Measurements from ENCODE around the gene ARHGAP6.
"Not testable (repeated sequence)": the region's sequence is repeated elsewhere in the genome, so short reads cannot be mapped to it uniquely, and the experiment has no call there.

The ARHGAP6 gene

GRCh38 chrX:11591723-11592346, 73.9 kb downstream of the ARHGAP6 start:
- DNase-seq (ENCODE audit: extremely low read depth, low read depth), result no peak
- no peak for TF ChIP-seq CTCF (IDR thresholded peaks at IDR 0.05; ENCODE audit: low read depth, low read length)

DNA sequence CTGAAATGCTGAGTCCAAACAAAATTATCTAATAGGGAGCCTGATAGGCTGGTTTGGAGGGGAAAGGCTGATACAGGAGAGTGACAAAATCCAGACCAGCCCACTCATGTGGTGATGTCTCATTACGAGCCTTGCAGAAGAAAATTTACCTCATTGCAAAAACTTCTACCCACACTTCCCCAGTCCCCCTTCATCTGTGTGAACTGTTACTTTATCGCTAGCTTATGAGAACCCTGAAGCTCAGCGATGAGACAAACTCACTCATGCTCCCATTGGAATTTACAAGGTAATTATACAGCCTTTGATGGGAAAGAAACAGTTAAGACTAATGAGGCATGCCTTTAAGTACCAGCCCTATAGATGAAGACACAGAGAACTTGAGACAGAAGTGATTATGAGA, 76.1 kb downstream of the ARHGAP6 start:
- no peak for DNase-seq (ENCODE audit: extremely low read depth, low read depth)
- TF ChIP-seq CTCF (IDR thresholded peaks at IDR 0.05; ENCODE audit: low read depth, low read length), result no peak

DNA sequence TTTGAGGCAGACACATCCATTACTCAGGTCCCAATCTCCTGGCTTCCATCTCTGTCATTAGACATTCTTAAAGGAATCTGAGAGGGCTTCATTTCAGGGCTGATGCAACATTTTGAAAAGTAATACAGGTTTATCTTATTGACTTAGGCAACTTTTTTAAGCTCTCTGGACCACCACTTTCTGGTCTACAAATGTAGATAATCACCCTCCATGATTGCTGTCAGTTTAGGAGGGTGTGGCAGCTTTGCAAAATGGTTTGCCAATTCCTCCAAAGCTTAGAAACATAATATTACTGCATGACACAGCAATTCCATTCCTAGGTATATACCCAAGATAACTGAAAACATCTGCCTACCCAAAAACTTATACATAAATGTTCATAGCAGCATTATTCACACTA, 77.6 kb downstream of the ARHGAP6 start:
- DNase-seq (ENCODE audit: extremely low read depth, low read depth), result no peak
- no peak for TF ChIP-seq CTCF (IDR thresholded peaks at IDR 0.05; ENCODE audit: low read depth, low read length)

DNA sequence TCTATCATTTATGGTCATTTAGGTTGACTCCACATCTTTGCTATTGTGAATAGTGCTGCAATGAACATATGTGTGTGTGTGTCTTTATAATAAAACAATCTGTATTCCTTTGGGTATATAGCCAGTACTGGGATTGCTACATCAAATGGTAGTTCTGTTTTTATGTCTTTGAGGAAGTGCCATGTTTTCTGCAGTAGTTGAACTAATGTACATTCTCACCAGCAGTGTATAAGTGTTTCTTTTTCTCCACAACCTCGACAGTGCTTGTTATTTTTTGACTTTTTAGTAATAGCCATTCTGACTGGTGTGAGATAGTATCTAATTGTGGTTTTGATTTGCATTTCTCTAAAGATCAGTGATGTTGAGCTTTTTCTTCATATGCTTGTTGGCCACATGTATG, 80.5 kb downstream of the ARHGAP6 start:
- no peak for DNase-seq (ENCODE audit: extremely low read depth, low read depth)
- TF ChIP-seq CTCF (IDR thresholded peaks at IDR 0.05; ENCODE audit: low read depth, low read length), result no peak

DNA sequence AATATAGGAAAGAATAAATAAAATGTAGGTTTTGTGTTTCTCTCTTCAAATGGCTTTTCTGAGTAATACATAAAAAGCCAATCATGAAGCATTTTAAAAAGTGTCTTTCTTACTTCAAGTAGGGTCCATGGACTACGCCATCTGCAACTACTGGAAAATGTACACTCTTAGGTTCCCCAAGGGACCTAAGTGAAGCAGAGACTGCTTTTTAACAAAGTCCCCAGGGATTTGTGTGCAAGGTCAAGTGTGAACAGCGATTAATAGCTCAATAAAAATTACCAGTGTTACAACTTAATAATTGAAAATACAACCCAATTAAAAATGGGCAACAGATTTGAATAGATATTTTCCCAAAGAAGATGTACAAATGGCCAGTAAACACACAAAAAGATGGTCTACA, 84.9 kb downstream of the ARHGAP6 start:
- TF ChIP-seq CTCF (IDR thresholded peaks at IDR 0.05; ENCODE audit: low read depth, low read length), result no peak
- DNase-seq (ENCODE audit: extremely low read depth, low read depth), result no peak

GRCh38 chrX:11579636-11580600, 85.8 kb downstream of the ARHGAP6 start:
- no peak for DNase-seq (ENCODE audit: extremely low read depth, low read depth)
- TF ChIP-seq CTCF (IDR thresholded peaks at IDR 0.05; ENCODE audit: low read depth, low read length), result no peak

- not testable (repeated sequence) for DNase-seq (ENCODE audit: extremely low read depth, low read depth)
Observed at GRCh38 chrX:11578301-11578700, 87.4 kb downstream of the ARHGAP6 start.
